Right lobe of liver (tissue), 6 donors: ENCODE results near the gene CPSF6. TPM values are rescaled to one million over a fixed set of nuclear protein-coding genes. Genes with fewer than 3 reads are reported as not detected.

Source experiments
- ATAC-seq, 4 donors: fragments of 200-7000 bp; cut with Tn5 transposase; one replicate each; pipeline ENCODE4 v1.9.1; 2020; ENCODE audit warnings: mild to moderate bottlenecking in 4 of 4, moderate library complexity in 4 of 4
- DNase-seq, 3 donors: peaks; one replicate each; pipeline ENCODE4 v3.0.0-alpha.2; 2020
- H3K27ac ChIP-seq, 3 donors: fragments of 200-600 bp; one replicate each; pipeline ENCODE4 v1.8.0; 2022
- H3K27me3 ChIP-seq, 2 donors: fragments of 200-600 bp; one replicate each; pipeline ENCODE4 v1.8.0; 2022
- H3K36me3 ChIP-seq, 4 donors: fragments of 200-600 bp; sonication (generic) in 1 of 4; one replicate each; pipeline versions ENCODE4 v1.5.1 to v1.8.0; 2017 to 2022; ENCODE audit warnings: control low read depth in 1 of 4
- H3K4me1 ChIP-seq, 4 donors: fragments of 200-600 bp; sonication (generic) in 1 of 4; one replicate each; pipeline versions ENCODE4 v1.5.1 to v1.8.0; 2017 to 2022; ENCODE audit warnings: control low read depth in 1 of 4
- H3K4me3 ChIP-seq, 3 donors: fragments of 200-600 bp; one replicate each; pipeline ENCODE4 v1.8.0; 2022
- H3K9me3 ChIP-seq, 4 donors: fragments of 200-600 bp; sonication (generic) in 1 of 4; one replicate each; pipeline versions ENCODE4 v1.5.1 to v1.8.0; 2017 to 2022; ENCODE audit warnings: control low read depth in 1 of 4
- POLR2A ChIP-seq: fragments of 450-650 bp; IDR thresholded peaks from one replicate; pipeline ENCODE4 v1.6.1; 2017; ENCODE audit warnings: antibody characterized with exemption, mild to moderate bottlenecking
- WGBS: methylation state at CpG from one replicate; pipeline ENCODE4 v1.1.6; 2018; ENCODE audit warnings: low coverage, low lambda C conversion rate; ENCODE audit not compliant: insufficient coverage; ENCODE audit errors: missing lambda C conversion rate; 5-methylcytosine and 5-hydroxymethylcytosine counted together
- intact Hi-C, 2 donors: fragments of 100-400 bp; cut with DNase I; formaldehyde crosslinking; loops; one replicate each; pipeline versions ENCODE4 v1.11.2 to v1.14.1; 2022
- total RNA-seq, 6 experiments: library from RNA; depleted of rRNA in 2 of 6; stranded (reverse); fragments of >200 nt in 2 of 6; fragmentation: NEBNext Ultra II Directional in 3 of 6; extraction: Animal tissue kit (Norgen Biotek cat#: 25700) in 3 of 6; gene quantifications; one replicate each; pipeline versions ENCODE4 v1.1.0 to v1.2.4, GENCODE V29; 2016 to 2023
- TF ChIP-seq, protein P1 (sequence below), 4 donors: fragments of 200-600 bp in 3 of 4; fragments of 450-650 bp in 1 of 4; IDR thresholded peaks; one replicate each; pipeline versions ENCODE4 v1.5.1 to v1.8.0; 2016 to 2022; ENCODE audit warnings: antibody characterized with exemption in 4 of 4, mild to moderate bottlenecking in 2 of 4
- donor health status: DM: no; HTN: yes; CAD: no.
- donor health status: DM: no; HTN: no; CAD: no.
- donor health status: DM: no; HTN: no; CAD: no.
- donor health status: DM: no; HTN: yes; CAD: no.
- donor health status: DM: no; HTN: yes; CAD: no.

The CPSF6 gene
- total RNA-seq, 6 experiments from 2014 or later: 11.6 to 25.2 (median 15.9) TPM

DNA sequence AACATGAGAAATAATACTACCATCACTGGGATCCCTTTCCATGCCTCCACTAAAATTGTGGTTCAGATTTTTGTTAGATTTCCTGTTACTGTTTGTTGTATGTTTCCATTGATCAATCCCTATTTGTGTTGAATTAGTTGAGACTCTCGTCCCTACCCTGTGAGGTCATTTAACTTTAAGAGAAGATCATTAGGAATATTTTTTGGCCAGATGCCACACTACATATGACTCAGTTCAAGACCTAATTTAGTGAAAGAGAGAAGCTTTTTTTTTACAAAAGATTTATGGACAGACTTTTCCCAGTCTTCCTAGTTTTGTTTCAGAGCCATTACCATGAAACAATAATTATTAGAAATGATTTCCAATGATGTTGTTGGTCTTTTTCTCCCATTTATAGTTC is 35.5 kb downstream of the CPSF6 start:
- Histone ChIP-seq H3K9me3 (no peaks in the 10 kb centered on the region), H3K27ac (no peak overlapping the region), H3K4me1 (no peaks in the 10 kb centered on the region), H3K4me3 (no peak overlapping the region), H3K36me3 (no peaks in the 10 kb centered on the region), H3K27me3 (no peaks in the 10 kb centered on the region)
- intact Hi-C loops: no loop called here
- 0% methylated on average over 1 of the region's 1 CpG for WGBS
- DNase-seq (no peak), ATAC-seq (no peak)
- TF ChIP-seq, protein P1, sequence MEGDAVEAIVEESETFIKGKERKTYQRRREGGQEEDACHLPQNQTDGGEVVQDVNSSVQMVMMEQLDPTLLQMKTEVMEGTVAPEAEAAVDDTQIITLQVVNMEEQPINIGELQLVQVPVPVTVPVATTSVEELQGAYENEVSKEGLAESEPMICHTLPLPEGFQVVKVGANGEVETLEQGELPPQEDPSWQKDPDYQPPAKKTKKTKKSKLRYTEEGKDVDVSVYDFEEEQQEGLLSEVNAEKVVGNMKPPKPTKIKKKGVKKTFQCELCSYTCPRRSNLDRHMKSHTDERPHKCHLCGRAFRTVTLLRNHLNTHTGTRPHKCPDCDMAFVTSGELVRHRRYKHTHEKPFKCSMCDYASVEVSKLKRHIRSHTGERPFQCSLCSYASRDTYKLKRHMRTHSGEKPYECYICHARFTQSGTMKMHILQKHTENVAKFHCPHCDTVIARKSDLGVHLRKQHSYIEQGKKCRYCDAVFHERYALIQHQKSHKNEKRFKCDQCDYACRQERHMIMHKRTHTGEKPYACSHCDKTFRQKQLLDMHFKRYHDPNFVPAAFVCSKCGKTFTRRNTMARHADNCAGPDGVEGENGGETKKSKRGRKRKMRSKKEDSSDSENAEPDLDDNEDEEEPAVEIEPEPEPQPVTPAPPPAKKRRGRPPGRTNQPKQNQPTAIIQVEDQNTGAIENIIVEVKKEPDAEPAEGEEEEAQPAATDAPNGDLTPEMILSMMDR (IDR thresholded peaks at IDR 0.05): no peak
- TF ChIP-seq POLR2A: no peak

DNA sequence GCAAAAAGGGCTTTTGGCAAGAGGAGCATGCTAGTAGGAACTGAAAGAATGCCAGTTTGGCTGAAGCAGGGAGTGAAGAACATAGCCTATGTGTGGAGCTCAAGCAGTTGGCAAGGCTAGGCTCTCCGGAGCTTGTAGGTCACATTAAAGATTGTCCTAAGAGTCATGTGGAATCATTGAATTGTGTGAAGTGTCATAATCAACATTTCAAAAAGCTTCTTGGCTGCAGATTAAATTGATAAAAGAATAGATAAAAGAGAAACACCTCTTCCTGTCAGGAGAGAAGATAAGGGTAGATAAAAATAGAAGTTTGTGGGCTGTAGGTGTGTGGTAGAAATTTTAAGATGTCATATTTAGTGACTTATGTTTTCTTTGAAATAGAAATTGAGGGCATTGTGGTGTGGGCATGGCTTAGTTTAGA is 36.1 kb downstream of the CPSF6 start:
- ATAC-seq (no peak), DNase-seq (no peak)
- H3K9me3 ChIP-seq: no peaks in the 10 kb centered on the region
- H3K36me3 ChIP-seq: no peaks in the 10 kb centered on the region
- no peak for TF ChIP-seq POLR2A
- TF ChIP-seq, protein P1 (IDR thresholded peaks at IDR 0.05): no peak
- no peak overlapping the region for H3K27ac ChIP-seq
- WGBS: 40% methylated on average over 1 of the region's 1 CpG
- H3K27me3 ChIP-seq: no peaks in the 10 kb centered on the region
- intact Hi-C loops: no loop called here
- H3K4me3 ChIP-seq: no peak overlapping the region
- H3K4me1 ChIP-seq: no peaks in the 10 kb centered on the region

DNA sequence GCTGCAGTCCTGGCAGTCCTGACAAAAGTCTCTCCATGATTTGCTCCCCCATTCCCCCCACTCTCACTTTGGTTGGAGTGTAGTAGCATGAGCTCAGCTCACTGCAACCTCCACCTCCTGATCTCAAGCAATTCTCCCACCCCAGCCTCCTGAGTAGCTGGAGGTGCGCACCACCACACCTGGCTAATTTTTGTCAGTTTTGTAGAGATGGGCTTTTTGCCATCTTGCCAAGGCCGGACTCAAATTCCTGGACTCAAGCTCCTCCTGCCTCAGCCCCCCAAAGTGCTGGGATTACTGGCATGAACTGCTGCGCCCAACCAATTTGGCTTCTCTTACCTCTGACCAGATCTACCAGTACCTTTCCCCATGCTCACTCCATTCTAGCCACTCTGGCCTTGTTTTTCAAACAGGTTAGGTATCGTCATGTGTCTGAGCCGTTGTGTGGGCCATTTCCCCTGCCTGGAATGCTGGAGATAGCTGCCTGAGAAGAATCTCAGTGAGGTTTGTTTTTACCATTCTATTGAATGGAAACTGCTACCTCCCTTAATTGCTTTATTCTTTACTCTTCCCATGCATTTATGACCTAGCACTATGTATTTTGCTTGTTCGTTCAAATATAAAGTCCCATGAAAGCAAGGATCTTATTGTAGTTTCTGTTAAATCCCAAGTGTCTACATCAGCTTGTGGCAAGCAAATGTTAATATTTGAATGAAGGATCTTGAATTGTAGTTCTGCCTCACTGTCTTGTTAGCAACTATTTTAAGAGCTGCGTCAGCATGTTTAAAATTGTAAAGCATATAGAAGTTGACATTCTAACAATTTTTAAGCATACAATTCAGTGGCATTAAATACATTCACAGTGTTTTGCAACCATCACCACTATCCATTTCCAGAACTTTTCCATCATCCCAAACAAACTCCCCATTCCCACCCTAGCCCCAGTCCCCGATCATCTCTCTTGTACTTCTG is 39.7 kb downstream of the CPSF6 start:
- TF ChIP-seq, protein P1 (IDR thresholded peaks at IDR 0.05): no peak
- H3K27me3 ChIP-seq: no peaks in the 10 kb centered on the region
- no peak overlapping the region for H3K4me3 ChIP-seq
- ATAC-seq (peak in 1 of 4 donors; percentile 7), DNase-seq (no peak)
- no peaks in the 10 kb centered on the region for H3K36me3 ChIP-seq
- no peak overlapping the region for H3K27ac ChIP-seq
- H3K9me3 ChIP-seq: no peaks in the 10 kb centered on the region
- H3K4me1 ChIP-seq: peaks cover 0 to 7% (median 2%) of the 10 kb centered on the region in 4 donors
- intact Hi-C loops: no loop called here
- WGBS: 87% methylated on average over 6 of the region's 8 CpGs

DNA sequence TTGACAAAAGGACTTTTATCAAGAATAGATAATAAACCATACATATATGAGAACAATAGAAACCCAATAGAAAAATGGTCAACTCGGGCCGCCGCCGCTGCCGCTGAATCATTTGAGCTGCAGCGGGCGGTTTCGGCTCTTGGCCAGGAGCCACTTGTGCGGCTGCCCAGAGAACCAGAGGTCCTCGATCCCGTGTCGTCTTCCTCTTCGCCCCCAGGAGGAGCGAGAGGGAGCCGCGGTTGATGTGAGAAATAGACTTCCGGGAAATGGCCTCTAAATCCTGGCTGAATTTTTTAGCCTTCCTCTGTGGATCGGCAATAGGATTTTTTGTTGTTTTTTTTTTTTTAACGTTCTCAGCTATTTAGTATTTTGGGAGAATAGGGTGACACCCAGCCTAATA is 44.8 kb downstream of the CPSF6 start:
- Histone ChIP-seq H3K27me3 (no peaks in the 10 kb centered on the region), H3K36me3 (no peaks in the 10 kb centered on the region), H3K4me3 (peak overlapping the region; percentile 5 to 28 (median 21)), H3K9me3 (no peaks in the 10 kb centered on the region), H3K27ac (no peak overlapping the region), H3K4me1 (peaks cover 0 to 8% (median 2%) of the 10 kb centered on the region in 4 donors)
- peak; percentile 83 to 86 (median 85) for DNase-seq
- WGBS: 6% methylated on average over 19 of the region's 19 CpGs
- TF ChIP-seq, protein P1 (IDR thresholded peaks at IDR 0.05): peak in 3 of 4 donors; percentile 10 to 31 (median 15)
- no peak for TF ChIP-seq POLR2A
- intact Hi-C loops: no loop called here
- ATAC-seq: peak; percentile 94 to 98 (median 96)
